ENCODE data around the gene TOR2A. TPM values are rescaled to one million over a fixed set of nuclear protein-coding genes. Genes with fewer than 3 reads are reported as not detected.
A peak's percentile ranks its signal among the peaks of the same experiment; 100 is the strongest.

The TOR2A gene
- polyA plus RNA-seq, 4 donors, result 11.7 to 20.0 (median 13.6) TPM

GRCh38 chr9:127744398-127745110 lies 9.5 kb upstream of the TOR2A start:
- no peak for DNase-seq (ENCODE audit: low read depth in 4 of 4, low spot score in 3 of 4)

DNA sequence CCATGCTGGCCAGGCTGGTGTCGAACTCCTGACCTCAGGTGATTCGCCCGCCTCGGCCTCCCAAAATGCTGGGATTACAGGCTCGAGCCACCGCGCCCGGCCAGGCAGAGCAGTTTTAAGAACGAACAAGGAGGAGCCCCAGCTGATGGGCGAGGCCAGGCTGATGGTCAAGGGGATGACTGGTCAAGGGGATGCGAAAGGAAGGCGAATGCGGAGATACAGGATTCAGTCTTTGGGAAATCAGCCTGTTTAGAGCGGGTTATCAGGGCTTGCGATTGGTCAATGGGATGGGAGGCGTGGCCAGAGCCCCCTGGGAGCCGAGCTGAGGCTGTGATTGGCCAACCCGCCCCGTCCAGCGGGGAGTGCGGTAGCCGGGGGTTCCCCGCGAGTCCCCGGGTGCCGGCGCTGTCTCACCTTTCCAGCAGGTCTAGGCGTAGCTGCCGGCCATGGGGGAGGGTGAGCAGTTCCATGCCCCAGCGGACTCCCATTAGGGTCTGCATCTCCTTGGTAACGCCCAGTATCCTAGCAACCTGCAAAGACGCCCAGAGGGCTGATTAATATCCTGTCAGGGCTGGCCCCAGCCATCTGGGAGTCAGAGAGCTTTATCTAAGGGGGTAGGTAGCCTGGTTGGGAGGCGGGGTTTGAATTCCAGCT lies 7.5 kb upstream of the TOR2A start:
- peak in 2 of 4 donors; percentile 45 to 73 for DNase-seq (ENCODE audit: low read depth in 4 of 4, low spot score in 3 of 4)

DNA sequence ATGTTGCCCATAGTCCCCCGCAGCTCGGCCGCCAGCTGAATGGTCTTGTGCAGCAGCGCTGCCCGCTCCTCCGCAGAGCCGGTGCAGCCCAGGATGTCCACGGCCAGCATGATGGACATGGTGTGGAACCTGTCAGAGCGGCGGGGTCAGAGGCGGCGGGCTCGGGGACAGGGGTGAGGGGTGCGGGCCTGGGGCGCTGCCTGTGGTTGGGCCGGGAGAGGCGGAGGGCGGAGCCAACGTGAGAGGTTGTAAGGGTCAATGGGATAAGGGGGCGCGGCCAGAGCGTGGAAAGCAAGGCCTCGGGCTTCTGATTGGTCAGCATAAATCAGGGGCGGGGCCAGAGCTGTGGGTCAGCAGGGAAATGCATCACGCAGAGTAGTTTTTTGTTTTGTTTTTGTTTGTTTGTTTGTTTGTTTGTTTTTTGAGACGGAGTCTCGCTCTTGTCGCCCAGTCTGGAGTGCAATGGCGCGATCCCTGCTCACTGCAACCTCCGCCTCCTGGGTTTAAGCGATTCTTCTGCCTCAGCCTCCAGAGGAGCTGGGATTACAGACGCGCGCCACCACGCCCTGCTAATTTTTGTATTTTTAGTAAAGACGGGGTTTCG lies 6.8 kb upstream of the TOR2A start:
- peak in 1 of 4 donors; percentile 62 for DNase-seq (ENCODE audit: low read depth in 4 of 4, low spot score in 3 of 4)

- no peak for DNase-seq (ENCODE audit: low read depth in 4 of 4, low spot score in 3 of 4)
Observed at GRCh38 chr9:127739614-127740330, 4.7 kb upstream of the TOR2A start.

DNA sequence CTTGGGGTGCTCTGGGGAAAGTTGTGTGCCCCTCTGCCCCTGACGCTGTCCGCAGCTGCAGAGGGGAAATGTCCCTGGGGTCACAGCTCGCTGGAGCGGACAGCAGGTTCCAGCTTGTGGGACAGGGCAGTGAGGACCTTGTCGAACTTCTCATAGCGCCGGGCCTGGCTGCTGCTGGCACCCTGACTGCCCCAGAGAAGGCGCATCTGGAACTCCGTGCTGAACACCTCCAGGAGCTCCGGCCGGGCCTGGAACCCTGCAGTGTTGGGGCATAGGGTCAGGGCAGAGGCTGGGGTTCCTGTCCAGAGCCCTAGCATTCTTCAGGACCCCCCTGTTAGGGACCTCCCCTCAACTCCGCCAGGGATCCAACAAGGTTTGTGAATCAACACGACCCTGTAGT lies 3.6 kb upstream of the TOR2A start:
- DNase-seq (ENCODE audit: low read depth in 4 of 4, low spot score in 3 of 4), result no peak

DNA sequence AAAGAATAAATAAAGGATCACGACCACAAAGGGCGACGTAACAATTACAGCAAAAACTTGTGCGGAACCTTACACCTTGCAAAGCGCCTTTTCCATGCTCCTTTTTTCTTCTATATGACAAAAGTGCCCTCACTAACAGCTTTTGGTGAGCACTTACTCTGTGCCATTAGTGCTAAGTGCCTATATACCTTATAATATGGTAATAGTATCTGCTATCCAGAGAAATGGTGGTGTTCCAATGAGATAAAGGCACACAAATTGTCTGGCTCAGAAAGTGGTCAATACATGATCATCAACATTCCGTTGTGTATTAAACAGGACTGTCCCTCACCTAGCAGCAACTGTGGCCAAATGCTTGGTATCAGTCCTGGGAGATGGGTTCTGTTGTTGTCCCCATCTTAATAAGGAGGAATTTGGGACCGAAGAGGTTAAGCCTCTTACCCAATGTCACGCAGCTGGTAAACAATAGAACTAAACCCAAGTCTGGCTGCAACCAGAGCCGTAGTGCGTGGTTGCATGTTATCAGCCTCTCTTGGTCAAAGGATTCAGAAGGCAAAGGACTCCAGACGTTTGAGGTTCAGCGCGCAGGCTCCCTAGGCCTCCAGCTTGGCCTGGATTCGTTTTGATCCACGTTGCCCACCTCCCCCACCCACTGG lies 564 bp upstream of the TOR2A start:
- no peak for DNase-seq (ENCODE audit: low read depth in 4 of 4, low spot score in 3 of 4)

DNA sequence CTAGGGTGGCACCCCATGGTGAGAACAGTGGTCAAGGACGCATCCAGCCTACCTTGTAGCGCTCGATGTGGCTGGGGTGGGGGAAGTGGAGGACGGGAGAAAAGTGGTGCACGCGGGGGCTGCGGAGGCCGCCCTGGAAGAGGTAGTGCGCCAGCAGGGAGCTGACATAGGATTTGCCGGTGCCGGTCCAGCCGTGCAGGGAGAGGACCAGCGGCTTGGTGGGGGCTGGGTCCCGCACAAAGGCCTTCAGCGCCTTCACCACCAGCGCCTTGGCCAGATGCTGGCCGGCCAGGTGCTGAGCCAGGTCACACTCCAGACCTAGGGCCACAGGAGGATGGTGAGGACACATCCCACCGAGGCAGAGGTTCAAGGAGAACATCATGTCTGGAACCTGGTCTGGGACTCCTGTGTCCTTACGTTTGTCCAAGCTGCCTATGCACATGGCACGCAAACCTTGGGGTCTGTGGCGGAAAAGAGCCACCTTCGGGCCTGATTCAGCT lies 797 bp downstream of the TOR2A start:
- DNase-seq (ENCODE audit: low read depth in 4 of 4, low spot score in 3 of 4), result no peak

DNA sequence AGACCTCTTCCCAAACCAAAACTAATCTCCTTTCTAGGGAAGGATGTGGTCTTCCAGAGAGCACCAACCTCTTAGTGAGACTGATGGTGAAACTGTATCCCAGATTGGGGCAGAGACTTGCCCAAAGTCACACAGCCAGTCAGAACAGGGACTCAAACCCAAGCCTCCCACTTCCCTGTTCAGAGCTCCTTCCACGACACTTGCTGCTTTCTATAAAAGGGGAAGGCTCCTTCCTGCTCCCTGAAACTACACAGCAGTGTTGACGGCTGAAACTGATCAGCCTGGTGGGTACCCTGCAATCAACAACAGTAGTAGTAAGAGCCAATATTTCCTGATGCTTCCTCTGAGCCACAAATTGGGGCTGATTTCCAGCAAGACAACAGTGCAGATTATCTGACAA lies 1.5 kb downstream of the TOR2A start:
- no peak for DNase-seq (ENCODE audit: low read depth in 4 of 4, low spot score in 3 of 4)

GRCh38 chr9:127732444-127732843 lies 2.6 kb downstream of the TOR2A start:
- no peak for DNase-seq (ENCODE audit: low read depth in 4 of 4, low spot score in 3 of 4)

GRCh38 chr9:127731938-127732337 lies 3.2 kb downstream of the TOR2A start:
- DNase-seq (ENCODE audit: low read depth in 4 of 4, low spot score in 3 of 4), result no peak

- no peak for DNase-seq (ENCODE audit: low read depth in 4 of 4, low spot score in 3 of 4)
Observed at GRCh38 chr9:127730799-127731410, 4.2 kb downstream of the TOR2A start.

- no peak for DNase-seq (ENCODE audit: low read depth in 4 of 4, low spot score in 3 of 4)
Observed at GRCh38 chr9:127730262-127730661, 4.8 kb downstream of the TOR2A start.

DNA sequence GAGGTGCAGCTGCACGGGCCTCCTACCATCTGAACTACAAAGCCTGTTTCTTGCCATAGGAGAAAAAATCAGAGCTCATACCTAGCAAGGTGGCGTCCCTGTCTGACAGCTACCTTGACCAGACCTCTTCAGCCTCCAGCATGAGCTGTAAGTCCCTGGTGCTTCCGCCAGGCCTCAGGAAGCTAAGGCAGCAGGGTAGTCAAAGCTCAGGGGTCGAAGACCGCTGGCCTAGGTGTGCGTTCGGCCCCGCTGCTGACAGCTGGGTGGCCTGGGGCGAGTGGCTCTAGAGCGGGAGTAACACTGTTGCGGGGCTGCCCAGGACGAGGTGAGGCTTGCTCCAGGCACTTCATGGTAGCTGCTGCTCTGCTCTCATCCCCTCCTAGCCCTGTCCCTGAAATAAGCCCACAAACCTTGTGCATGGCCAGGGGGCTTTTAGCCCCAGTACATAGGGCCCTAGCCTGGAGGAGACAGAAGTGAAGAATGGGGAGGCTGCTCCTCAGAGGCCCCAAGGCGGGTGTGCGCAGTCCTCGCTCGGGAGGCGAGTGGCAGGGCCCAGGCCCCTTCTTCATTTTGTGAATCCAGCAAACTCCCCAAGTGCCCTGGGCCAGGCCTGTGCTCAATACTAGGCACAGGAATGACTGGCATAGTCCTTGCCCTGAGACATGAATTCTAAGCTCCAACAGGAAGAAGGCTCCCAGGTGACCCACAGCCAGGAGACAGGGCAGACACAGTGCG lies 5.4 kb downstream of the TOR2A start:
- DNase-seq (ENCODE audit: low read depth in 4 of 4, low spot score in 3 of 4), result no peak

GRCh38 chr9:127728808-127729207 lies 6.3 kb downstream of the TOR2A start:
- DNase-seq (ENCODE audit: low read depth in 4 of 4, low spot score in 3 of 4), result no peak

GRCh38 chr9:127726871-127727270 lies 8.2 kb downstream of the TOR2A start:
- no peak for DNase-seq (ENCODE audit: low read depth in 4 of 4, low spot score in 3 of 4)

DNA sequence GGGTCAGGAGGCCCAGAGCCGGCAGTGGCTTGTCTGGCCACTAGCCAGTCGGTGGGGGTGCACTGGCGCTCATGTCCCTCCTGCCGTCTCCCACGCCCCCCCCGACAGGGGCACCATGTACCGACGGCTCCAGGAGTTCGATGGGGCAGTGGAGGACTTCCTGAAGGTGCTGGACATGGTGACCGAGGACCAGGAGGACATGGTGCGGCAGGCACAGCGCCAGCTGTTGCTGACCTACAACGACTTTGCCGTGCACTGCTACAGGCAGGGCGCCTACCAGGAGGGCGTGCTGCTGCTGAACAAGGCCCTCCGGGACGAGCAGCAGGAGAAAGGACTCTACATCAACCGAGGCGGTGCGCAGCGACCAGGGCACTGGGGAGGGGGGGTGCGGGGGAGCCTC lies 11.1 kb downstream of the TOR2A start:
- no peak for DNase-seq (ENCODE audit: low read depth in 4 of 4, low spot score in 3 of 4)

GRCh38 chr9:127723444-127723843 lies 11.7 kb downstream of the TOR2A start:
- DNase-seq (ENCODE audit: low read depth in 4 of 4, low spot score in 3 of 4), result no peak

- DNase-seq (ENCODE audit: low read depth in 4 of 4, low spot score in 3 of 4), result no peak
Observed at GRCh38 chr9:127723013-127723412, 12.1 kb downstream of the TOR2A start.

GRCh38 chr9:127722055-127722745 lies 12.9 kb downstream of the TOR2A start:
- DNase-seq (ENCODE audit: low read depth in 4 of 4, low spot score in 3 of 4), result no peak
